Left colon (tissue), 2 donors: ENCODE results near the gene IGF2BP1. TPM values are rescaled to one million over a fixed set of nuclear protein-coding genes. Genes with fewer than 3 reads are reported as not detected.
A peak's percentile ranks its signal among the peaks of the same experiment; 100 is the strongest.

Experiments used
- ATAC-seq: fragments of 200-7000 bp; cut with Tn5 transposase; one replicate; pipeline ENCODE4 v1.9.1; 2020; ENCODE audit warnings: mild to moderate bottlenecking, moderate library complexity
- DNase-seq, 2 donors: peaks; one replicate each; pipeline ENCODE4 v3.0.0-alpha.2; 2020
- intact Hi-C, 2 donors: fragments of 100-400 bp; cut with DNase I in 1 of 2; cut with micrococcal nuclease in 1 of 2; formaldehyde crosslinking; loops; one replicate each; pipeline versions ENCODE4 v1.11.2 to v1.14.0; 2022; cut with DNase I, micrococcal nuclease
- long read RNA-seq: library from polyadenylated mRNA; unstranded; transcript quantifications from one replicate; pipeline ENCODE4 v2.0.0, GENCODE V29; 2021
- total RNA-seq, 2 donors: library from RNA; stranded (reverse); fragmentation: NEBNext Ultra II Directional; extraction: Animal tissue kit (Norgen Biotek cat#: 25700); gene quantifications; one replicate each; pipeline ENCODE4 v1.2.1, GENCODE V29; 2021
- donor health status: DM: no; HTN: no; CAD: no.
- donor health status: DM: yes; HTN: yes; CAD: no.

The IGF2BP1 gene
- under 1 TPM in 1 of 2 donors, not detected in 1; 0.40 TPM for total RNA-seq
- long read RNA-seq = 0 reads

- intact Hi-C loops = no loop called here
- DNase-seq (peak in 1 of 2 donors; percentile 25), ATAC-seq (peak; percentile 51)
These were observed at the start of gene IGF2BP1 for GRCh38 chr17:48997103-48997826. Gene IGF2BP1 (plus strand): TSS chr17:48997385. CDS start chr17:48997746, 361 bp downstream.

- DNase-seq (no peak), ATAC-seq (no peak)
- intact Hi-C loops = no loop called here
These were observed 45.6 kb upstream of the IGF2BP1 start for GRCh38 chr17:48951572-48951971.

GRCh38 chr17:48952904-48953303 lies 44.3 kb upstream of the IGF2BP1 start:
- intact Hi-C loops = no loop called here
- no peak for ATAC-seq
- DNase-seq = no peak

- DNase-seq (peak; percentile 29 to 43), ATAC-seq (peak; percentile 97)
- intact Hi-C loops = no loop called here
These were observed 42.9 kb upstream of the IGF2BP1 start for GRCh38 chr17:48954300-48954755.

GRCh38 chr17:48960834-48961515 lies 36.2 kb upstream of the IGF2BP1 start:
- no peak for ATAC-seq

GRCh38 chr17:48961516-48962233 lies 35.5 kb upstream of the IGF2BP1 start:
- DNase-seq (no peak), ATAC-seq (no peak)
- intact Hi-C loops = no loop called here

More at GRCh38 chr17:48960834-48961515, 36.2 kb upstream of the IGF2BP1 start:
- DNase-seq = no peak
- intact Hi-C loops = no loop called here

- intact Hi-C loops = no loop called here
- ATAC-seq (peak; percentile 38), DNase-seq (no peak)
These were observed 27.0 kb upstream of the IGF2BP1 start for GRCh38 chr17:48970224-48970623.

- intact Hi-C loops = no loop called here
- DNase-seq (no peak), ATAC-seq (no peak)
These were observed 26.1 kb upstream of the IGF2BP1 start for GRCh38 chr17:48970865-48971687.

- intact Hi-C loops = no loop called here
- ATAC-seq = no peak
- DNase-seq = no peak
These were observed 24.5 kb upstream of the IGF2BP1 start for GRCh38 chr17:48972749-48973097.

- DNase-seq (no peak), ATAC-seq (no peak)
- intact Hi-C loops = no loop called here
These were observed 23.4 kb upstream of the IGF2BP1 start for GRCh38 chr17:48973806-48974205.

GRCh38 chr17:48981927-48982539 lies 15.2 kb upstream of the IGF2BP1 start:
- intact Hi-C loops = no loop called here
- DNase-seq = no peak
- ATAC-seq = no peak

GRCh38 chr17:48985436-48986245 lies 11.5 kb upstream of the IGF2BP1 start:
- ATAC-seq = no peak
- no peak for DNase-seq
- intact Hi-C loops = no loop called here

- ATAC-seq (no peak), DNase-seq (no peak)
- intact Hi-C loops = no loop called here
These were observed 8.1 kb upstream of the IGF2BP1 start for GRCh38 chr17:48989100-48989499.

GRCh38 chr17:48990882-48991357 lies 6.3 kb upstream of the IGF2BP1 start:
- no peak for ATAC-seq
- intact Hi-C loops = no loop called here
- no peak for DNase-seq

- intact Hi-C loops = no loop called here
- DNase-seq (no peak), ATAC-seq (no peak)
These were observed 4.7 kb upstream of the IGF2BP1 start for GRCh38 chr17:48992444-48992843.

- ATAC-seq (no peak), DNase-seq (no peak)
- intact Hi-C loops = no loop called here
These were observed 3.9 kb upstream of the IGF2BP1 start for GRCh38 chr17:48993305-48993704.

- intact Hi-C loops = no loop called here
- ATAC-seq (no peak), DNase-seq (no peak)
These were observed 3.2 kb upstream of the IGF2BP1 start for GRCh38 chr17:48993951-48994350.
